HG03064 (cell line): ENCODE results near the gene GNAI3.
A peak's percentile ranks its signal among the peaks of the same experiment; 100 is the strongest.

Experiments used
- ATAC-seq: cut with Tn5 transposase; IDR thresholded peaks from one replicate; pipeline ENCODE4 v1.9.1; 2021; ENCODE audit warnings: low read depth; ENCODE audit not compliant: unreplicated experiment

The GNAI3 gene

DNA sequence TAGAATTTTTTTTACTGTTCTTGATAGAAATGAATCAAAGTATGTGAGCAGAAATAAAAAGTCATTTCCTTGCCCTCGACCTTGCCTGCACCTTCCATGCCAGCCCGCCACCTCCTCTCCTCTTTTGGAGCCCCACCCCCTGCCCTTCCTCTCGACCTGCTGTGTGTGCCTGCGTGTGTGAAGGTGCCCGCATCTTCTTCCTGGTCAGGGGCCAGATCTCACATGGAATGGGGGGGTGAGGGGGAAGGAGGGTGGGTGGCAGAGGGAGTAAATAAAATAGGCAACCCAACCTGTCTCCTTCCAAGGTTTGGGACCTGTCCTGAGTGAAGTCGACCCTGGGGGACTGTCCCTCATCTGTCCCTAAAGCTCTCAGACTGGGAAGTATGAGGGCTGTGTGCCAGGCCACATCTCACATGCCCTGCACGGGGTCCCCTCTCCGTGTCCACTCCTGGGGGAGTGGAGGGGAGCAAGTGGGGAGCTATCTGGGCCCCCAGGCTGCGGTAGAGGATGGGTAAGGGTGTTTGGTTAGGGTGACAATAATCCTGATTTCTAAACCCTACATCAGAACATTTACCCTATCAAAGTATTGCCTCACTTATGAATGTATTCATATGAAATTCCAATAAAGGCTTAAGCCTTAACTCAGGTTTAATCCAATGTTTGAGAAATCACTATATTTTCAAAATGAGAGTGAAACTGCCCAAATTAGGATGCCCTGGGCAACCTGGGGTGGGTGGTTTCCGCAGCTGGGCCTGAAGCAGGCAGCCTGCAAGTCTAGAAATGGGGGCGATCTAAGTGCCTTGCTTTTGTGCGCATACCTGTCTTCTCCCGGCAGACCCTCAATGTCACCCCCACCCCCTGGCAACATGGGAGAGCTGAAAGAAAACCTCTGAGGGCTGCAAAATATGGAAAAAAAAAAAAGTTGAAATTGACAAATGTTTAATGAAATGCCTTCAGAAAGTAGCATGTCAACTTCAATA is 86.6 kb downstream of the GNAI3 start:
- ATAC-seq, result no peak

GRCh38 chr1:109635862-109636200 is 87.4 kb downstream of the GNAI3 start:
- no peak for ATAC-seq

- ATAC-seq, result no peak
These were observed 88.0 kb downstream of the GNAI3 start for GRCh38 chr1:109636201-109636952.

DNA sequence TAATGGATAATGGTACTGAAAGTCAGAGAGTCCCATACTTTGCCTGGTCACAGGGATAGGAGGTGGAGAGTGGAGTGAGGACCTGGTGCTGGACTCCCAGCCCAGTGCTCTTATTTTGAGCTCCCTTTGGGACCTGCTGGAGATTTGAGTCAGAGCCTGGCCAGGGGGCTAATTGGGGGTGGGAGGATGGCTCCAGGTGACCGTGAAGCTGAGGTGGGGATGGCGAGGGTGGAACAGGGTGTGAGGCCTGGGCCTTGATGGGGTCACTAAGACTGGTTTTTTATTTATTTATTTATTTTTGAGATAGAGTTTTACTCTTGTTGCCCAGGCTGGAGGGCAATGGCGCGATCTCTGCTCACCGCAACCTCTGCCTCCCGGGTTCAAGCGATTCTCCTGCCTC is 89.0 kb downstream of the GNAI3 start:
- no peak for ATAC-seq

DNA sequence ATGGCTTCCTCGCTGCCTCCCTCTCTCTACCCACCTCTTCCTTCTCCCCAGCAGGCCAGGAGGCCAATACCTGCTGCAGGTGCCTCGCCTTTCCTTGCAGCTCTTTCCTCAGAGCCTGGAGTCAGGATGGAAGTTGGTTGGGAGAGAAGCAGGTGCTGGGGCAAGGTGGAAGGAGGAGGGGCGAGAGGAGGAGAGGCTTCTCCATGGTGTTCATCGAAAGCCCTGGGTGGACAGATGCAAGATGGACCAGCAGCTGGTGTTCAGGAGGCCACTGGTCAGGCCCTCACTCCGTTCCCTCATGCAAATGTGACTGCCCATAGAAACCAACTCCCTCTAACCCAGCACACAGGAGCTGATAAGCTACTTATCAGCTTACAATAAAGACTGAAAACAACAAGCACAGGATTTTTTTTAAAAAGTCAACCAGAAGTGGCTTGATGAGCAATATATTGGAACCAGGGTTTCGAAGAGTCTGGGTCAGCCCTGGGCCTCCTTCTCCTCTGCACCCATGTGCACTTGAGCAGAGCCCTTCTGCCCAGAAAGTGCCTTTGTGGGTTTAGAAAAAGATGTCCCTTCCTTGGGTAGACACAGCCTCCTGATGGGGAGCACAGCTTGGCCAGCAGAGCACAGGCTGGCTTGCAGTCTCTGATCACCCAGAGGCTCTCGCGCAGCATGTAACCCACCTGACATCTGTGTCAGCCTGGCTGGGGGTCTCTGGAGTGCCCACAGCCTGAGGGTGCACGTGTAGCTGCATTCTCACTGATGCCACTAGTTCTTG is 90.8 kb downstream of the GNAI3 start:
- no peak for ATAC-seq

GRCh38 chr1:109639841-109640184 is 91.4 kb downstream of the GNAI3 start:
- no peak for ATAC-seq

DNA sequence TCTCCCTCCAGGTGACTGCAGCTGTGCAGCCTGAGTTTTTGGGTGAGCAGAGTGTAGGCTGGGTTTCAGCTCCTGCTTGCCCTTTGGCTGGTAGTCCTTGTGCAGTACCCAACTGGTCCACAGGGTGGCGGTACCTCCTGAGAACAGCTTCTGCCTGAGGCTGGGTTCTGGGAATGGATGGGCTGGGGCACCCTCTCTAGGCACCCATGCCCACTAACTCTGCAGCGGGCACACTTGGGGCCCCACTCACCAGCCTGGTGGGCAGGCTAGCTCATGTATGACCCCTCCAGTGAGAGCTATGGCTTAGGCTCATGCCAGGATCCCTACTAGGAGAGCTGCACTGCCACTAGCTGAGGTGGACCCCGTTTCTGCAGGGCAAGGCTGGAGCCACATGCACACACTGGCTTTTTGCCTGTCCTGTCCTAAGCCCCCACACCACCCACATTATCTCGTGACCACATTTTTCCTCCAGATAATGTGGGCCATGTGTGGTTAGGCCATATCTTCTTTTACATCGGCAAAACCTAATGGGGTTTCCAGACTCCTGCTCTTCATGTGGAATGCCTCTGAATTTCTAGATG is 92.0 kb downstream of the GNAI3 start:
- no peak for ATAC-seq

DNA sequence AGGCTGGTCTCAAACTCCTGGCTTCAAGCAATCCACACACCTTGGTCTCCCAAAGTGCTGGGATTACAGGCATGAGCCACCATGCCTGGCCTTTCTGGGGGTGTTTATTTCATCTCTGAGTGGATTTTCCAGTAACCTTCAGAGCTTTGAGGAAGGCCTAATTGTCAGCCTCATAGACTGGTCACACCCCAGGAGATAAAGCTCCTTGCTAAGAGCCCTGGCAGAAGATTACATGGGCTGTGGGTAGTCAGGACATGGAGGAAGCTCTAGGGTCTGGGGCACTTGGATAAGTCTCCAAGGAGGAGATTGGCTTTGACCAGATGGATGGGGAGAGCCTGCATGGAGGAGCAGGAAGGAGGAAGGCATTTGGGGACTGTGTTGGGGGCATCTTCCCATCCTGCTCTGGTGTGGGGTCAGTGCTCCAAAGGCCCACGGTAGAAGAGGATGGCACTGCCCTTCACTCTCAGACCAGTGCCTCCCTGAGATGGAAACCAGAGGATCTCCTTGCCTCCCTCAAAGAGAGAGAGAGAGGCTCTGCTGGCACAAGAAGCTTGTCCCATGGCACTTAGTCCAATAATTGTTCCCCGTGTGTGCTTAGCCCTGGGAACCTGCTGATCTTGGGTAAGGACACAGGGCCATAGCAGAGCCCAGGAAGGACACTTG is 92.8 kb downstream of the GNAI3 start:
- ATAC-seq, result no peak

DNA sequence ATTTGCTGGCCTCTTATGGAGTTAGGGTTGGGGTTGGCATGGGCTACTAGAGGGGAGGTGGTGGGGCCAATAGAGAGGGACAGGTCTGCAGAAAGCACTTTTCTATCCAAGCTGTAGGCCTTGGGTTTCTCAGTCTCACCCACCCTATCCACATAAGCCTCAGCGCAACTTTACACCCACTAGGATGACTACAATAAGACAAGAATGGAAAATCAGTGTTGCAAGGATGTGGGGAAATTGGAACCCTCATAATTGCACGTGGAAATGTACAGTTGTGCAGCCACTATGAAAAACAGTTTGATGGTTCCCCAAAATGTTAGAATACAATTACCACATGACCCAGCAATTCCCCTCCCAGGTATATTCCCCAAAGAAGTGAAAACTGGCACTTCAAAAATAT is 93.4 kb downstream of the GNAI3 start:
- no peak for ATAC-seq

DNA sequence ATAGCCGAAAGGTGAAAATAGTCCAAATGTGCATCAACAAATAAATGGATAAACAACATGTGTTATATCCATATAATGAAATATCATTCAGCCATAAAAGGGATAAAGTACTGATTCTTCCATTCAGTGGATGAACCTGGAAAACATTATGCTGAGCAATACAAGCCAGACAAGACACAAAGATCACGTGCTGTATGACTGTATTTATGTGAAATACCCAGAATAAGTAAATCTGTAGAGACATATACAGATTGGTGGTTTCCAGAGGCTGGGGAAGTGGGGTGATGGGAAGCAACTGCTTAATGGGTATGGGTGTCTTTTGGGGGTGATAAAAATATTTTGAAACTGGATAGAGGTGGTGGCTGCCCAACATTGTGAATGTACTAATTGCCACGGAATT is 94.2 kb downstream of the GNAI3 start:
- ATAC-seq, result no peak

- ATAC-seq, result peak; percentile 84
These were observed 95.2 kb downstream of the GNAI3 start for GRCh38 chr1:109643385-109644230.

- ATAC-seq, result no peak
These were observed 96.3 kb downstream of the GNAI3 start for GRCh38 chr1:109644670-109645069.

- no peak for ATAC-seq
These were observed 101.1 kb downstream of the GNAI3 start for GRCh38 chr1:109649491-109649914.

DNA sequence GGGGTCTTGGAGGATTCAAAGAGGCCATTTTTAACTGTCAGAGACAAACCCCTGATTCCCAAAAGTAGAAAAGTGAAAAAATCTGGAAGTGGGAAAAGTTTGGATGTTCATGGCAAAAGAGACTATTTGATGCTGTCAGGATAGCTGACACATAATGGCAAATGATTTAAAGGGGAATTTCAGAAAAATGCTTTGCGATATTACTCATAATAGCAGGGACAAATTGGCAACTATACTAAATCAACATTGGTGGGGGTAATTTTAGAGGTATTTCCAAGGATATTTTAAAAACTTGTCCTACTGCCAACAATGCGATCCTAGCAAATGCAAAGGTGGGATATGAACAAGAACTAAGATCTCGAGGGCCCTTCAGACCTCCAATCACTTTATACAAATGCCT is 102.2 kb downstream of the GNAI3 start:
- no peak for ATAC-seq

- no peak for ATAC-seq
These were observed 104.0 kb downstream of the GNAI3 start for GRCh38 chr1:109652402-109652801.

GRCh38 chr1:109653306-109653705 is 104.9 kb downstream of the GNAI3 start:
- ATAC-seq, result no peak

DNA sequence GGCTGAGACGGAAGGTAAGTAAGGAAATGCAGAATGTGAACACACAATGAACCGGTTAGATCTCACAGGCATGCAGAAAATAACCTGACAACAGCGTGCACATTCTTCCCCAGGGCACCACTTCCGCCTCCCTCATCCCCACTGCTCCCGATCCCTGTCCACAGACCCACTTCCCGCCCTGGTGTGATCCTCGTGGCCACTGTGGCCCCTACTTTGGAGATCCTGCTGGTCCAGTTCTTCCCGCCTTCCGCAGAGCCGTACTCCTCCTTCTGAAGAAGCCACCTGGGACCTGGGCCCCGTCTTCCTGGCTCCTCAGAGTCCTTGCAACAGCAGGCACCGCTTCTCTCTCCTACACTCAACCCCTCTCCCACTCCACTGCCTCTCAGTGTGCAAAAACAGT is 106.1 kb downstream of the GNAI3 start:
- ATAC-seq, result no peak

GRCh38 chr1:109655615-109656519 is 107.5 kb downstream of the GNAI3 start, which contains the start of gene GSTM4:
Gene GSTM4 (plus strand): TSS chr1:109656099. CDS start chr1:109656390, 291 bp downstream.
- ATAC-seq, result peak; percentile 93
